Measurements from ENCODE around the gene ALDH3B1.

Gene ALDH3B1

GRCh38 chr11:67998150-67999045 lies 11.7 kb upstream of the ALDH3B1 start:
- DNase-seq = no peak

DNA sequence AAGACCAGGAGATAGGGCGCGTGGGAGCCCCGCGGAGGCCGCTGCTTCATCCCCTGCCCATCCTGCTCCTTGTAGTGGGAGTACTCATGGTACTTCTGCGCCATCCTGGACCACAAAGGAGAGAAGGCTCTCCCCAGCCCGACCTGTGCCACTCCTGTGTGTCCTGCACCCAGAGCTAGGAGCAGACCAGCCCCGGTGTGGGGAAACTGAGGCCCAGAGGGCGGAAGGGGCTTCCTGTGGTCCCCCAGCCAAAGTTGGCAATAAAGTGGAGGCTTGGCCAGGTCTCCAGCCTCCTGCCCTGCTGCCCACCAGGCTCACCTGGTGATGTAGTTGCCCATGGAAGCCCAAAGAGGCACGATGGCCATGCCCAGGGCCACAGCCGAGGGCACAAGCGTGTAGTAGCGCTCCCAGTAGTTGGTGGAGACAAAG lies 10.9 kb upstream of the ALDH3B1 start:
- DNase-seq = no peak

GRCh38 chr11:67999704-68000103 lies 10.4 kb upstream of the ALDH3B1 start:
- no peak for DNase-seq

DNA sequence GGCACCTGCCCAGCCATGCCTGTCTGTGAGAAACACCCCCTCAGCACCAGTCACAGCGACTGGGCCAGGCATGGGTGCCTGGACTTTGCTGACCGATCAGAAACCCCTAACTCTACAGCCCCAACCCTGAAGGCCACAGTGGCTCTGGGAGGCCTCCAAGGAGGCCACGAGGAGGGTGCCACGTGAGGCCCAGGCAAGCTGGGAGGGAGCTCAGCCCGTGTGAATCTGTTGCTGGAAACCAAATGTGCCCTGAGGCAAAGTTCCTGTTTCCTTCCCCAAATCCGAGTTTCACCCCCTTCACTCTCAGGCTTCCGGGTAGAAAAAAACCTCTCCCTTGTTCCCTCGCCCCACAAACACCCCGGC lies 7.6 kb upstream of the ALDH3B1 start:
- peak in 1 of 14 donors; percentile 14 for DNase-seq

GRCh38 chr11:68002938-68003845 lies 6.9 kb upstream of the ALDH3B1 start:
- DNase-seq = peak in 2 of 14 donors; percentile 18 to 39

DNA sequence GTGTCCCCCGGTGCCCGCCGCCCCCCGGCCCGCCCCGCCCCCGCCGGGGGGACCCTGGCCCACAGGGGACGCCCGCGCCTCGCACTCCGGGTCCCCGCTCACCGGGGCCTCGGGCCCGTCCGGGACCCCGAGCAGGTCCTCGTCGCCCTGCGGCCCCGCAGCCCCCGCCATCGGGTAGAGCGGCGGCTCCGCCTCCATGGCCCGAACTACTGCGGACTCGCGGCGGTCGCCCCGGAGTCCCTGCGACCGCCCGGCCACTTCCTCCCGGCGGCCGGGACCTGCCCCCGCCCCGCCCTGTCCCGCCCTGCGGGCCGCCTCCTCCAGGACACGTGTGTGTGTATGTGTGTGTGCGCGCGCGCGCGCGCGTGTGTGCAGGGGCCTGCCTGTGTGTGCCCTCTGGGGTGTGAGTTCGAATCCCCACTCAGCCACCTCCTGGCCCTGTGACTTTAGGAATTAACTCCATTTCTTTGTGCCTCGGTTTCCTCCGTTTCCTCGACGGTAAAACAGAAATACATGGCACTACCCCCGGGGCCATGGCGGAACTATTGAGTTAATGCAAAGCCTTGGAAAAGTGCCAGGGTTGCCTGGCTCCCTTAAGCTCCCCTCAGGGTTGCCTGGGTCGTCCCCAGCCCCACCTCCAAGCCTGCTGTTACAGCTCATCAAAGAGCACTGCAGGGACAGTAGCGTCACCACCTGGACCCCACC lies 6.1 kb upstream of the ALDH3B1 start, which contains the start of gene UNC93B1:
TSS of gene UNC93B1 (minus strand) at position 252 of the 705 bp plus-strand sequence. CDS start at position 198, 54 bp downstream.
- peak in 10 of 14 donors; percentile 18 to 75 (median 42) for DNase-seq

- DNase-seq = no peak
These were observed 5.4 kb upstream of the ALDH3B1 start for GRCh38 chr11:68004551-68005335.

GRCh38 chr11:68006606-68007166 lies 3.4 kb upstream of the ALDH3B1 start:
- DNase-seq = no peak

DNA sequence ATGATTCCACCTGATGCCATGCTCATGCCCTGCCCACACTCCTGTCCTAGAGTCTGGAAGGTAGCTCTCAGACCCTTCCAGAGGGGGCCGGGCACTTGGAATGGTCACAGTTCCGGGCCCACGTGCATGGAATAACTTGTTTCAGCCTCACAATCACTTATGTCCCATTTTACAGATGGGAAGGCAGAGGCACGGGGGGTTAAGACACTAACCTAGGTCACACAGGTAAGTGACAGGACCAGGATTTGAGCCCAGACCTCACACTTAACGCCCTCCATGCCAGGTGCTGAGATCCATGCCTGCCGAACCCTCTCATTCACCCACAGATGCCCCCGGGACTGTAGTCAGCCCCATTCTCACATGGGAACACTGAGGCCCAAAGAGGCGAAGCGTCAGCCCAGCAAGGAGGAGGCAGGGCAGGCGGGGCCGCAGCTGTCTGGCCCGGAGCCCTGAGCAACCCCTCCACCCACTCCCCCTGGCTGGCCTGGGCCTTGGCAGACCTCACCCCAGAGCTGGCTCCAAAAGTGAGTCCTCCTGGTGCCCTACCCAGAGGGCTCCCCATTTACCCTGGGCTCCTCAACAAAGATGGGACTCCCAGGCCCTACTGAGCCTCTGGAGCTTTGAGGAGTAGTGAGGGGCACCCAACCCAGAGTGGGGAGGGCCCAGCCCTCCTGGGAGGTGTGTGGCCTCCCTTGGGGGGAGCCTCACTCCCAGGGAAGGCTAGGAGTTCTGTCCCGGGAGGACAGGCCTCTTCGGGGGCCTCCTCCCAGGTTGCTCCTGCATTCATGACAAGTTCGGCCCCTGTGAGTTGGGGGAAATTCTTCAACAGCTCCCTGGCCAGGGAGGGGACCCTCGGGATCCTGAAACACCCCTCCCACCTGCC lies 2.4 kb upstream of the ALDH3B1 start:
- no peak for DNase-seq

DNA sequence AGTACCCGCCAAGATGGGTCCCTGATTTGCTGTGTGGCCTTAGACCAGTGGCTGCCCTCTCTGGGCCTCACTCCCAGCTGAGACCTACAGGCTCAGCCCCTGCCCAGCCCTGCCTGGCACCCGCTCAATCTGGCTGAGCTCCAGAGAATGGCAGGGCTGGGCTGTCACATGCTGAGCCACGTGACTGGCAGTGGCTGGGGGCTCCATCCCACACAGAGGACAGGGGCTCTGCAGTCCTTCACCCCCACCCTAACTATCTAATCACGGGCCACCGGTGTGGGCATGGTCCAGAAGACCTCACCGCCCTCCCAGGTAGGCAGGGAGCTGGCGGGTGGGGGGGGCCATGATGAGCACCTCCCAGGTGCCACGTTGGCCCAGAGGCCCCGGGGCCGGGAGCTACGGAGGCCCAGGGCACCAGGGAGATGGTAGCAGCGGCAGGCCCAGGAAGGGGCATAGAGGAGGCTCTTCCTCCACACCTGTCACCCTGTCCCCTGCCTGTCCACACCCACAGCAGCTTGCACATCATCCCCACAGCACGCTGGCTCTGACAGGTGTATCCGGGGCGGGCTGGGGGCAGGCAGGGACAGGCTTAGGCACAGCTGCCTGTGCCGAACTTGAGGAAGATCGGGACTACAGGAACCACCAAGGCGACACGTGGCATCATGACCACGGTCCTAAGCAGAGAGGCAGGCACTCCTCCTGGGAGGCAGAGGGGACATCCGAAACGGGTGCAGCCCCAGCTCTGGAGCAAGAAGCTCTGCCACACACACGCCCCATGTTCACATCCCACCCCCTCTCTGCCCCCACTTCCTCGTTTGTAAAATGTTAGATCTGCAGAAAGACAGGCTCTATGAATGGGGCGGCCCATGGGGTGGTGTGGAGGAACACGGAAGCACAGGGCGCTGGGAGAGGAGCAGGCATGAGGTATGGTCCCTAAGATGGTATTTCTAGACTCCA lies 1.5 kb upstream of the ALDH3B1 start:
- DNase-seq = peak in 4 of 14 donors; percentile 13 to 35 (median 26)

DNA sequence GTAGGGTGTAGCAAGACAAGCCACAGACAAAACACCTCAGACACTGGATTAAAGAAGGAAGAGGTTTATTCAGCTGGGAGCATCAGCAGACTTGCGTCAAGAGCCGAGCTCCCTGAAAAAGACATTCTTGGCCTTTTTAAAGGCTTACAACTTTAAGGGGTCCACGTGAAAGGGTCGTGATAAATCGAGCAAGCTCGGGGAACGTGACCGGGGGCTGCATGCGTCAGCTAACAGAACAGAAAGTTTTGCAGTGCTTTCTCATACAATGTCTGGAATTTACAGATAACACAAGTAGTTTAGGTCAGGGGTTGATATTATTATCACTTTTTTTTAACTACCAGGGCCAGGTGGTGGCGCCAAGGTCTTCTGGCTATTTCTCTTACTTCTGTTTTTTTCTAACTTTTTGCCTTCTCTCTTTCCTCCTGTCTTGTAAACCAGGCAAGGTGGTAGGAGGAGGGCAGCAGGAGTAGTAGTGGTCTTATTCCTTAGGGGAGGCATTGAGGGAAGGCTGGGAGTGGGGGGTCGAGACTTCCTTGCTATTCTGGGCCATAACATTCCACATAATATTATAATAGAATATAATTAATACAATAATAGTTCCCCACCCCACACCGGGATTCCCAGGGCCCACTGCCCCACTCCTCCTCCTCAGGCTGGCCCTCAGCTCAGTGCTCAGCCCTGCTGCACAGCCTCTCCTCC lies 587 bp upstream of the ALDH3B1 start:
- peak in 1 of 14 donors; percentile 43 for DNase-seq

GRCh38 chr11:68011051-68011943 lies 1.2 kb downstream of the ALDH3B1 start:
- DNase-seq = no peak

GRCh38 chr11:68012044-68012842 lies 2.1 kb downstream of the ALDH3B1 start:
- DNase-seq = no peak

GRCh38 chr11:68012843-68013610 lies 2.9 kb downstream of the ALDH3B1 start:
- DNase-seq = peak in 8 of 14 donors; percentile 14 to 52 (median 38)

- no peak for DNase-seq
These were observed 3.6 kb downstream of the ALDH3B1 start for GRCh38 chr11:68013611-68014156.
